NCI-H146 treated with DMSO at 0.1 percent for 48 hours (cell line): ENCODE results near the gene CACNA1I.

Source experiments
- DNase-seq: peaks from one replicate; lab custom pipeline; 2025; ENCODE audit not compliant: unreplicated experiment; lab: John Stamatoyannopoulos, UW

The CACNA1I gene

GRCh38 chr22:39595622-39596172, 25.1 kb downstream of the CACNA1I start:
- no peak for DNase-seq

GRCh38 chr22:39596601-39597000, 26.0 kb downstream of the CACNA1I start:
- no peak for DNase-seq

- DNase-seq: no peak
These were observed 26.8 kb downstream of the CACNA1I start for GRCh38 chr22:39597236-39597869.

- DNase-seq: peak; percentile 45
These were observed 27.7 kb downstream of the CACNA1I start for GRCh38 chr22:39598017-39598965.

GRCh38 chr22:39600491-39601179, 30.1 kb downstream of the CACNA1I start:
- no peak for DNase-seq

GRCh38 chr22:39601180-39601535, 30.6 kb downstream of the CACNA1I start:
- no peak for DNase-seq

- no peak for DNase-seq
These were observed 32.8 kb downstream of the CACNA1I start for GRCh38 chr22:39603345-39603744.

GRCh38 chr22:39610246-39610645, 39.7 kb downstream of the CACNA1I start:
- no peak for DNase-seq

- DNase-seq: no peak
These were observed 40.2 kb downstream of the CACNA1I start for GRCh38 chr22:39610766-39611165.

- no peak for DNase-seq
These were observed 40.8 kb downstream of the CACNA1I start for GRCh38 chr22:39611360-39611759.

GRCh38 chr22:39612811-39613548, 42.4 kb downstream of the CACNA1I start:
- no peak for DNase-seq

GRCh38 chr22:39613549-39613921, 43.0 kb downstream of the CACNA1I start:
- DNase-seq: no peak

GRCh38 chr22:39614442-39614841, 43.9 kb downstream of the CACNA1I start:
- DNase-seq: no peak

GRCh38 chr22:39616051-39616450, 45.5 kb downstream of the CACNA1I start:
- no peak for DNase-seq

GRCh38 chr22:39616781-39617180, 46.2 kb downstream of the CACNA1I start:
- DNase-seq: no peak

- no peak for DNase-seq
These were observed 46.8 kb downstream of the CACNA1I start for GRCh38 chr22:39617342-39617741.

GRCh38 chr22:39617970-39618757, 47.6 kb downstream of the CACNA1I start:
- no peak for DNase-seq

- DNase-seq: no peak
These were observed 48.5 kb downstream of the CACNA1I start for GRCh38 chr22:39618996-39619530.

GRCh38 chr22:39620924-39621690, 50.6 kb downstream of the CACNA1I start:
- DNase-seq: no peak
